GM21786 (cell line): ENCODE results near the gene FUT8.
"Not testable (repeated sequence)": the region's sequence is repeated elsewhere in the genome, so short reads cannot be mapped to it uniquely, and the experiment has no call there.

Source experiments
- ATAC-seq: cut with Tn5 transposase; IDR thresholded peaks from one replicate; pipeline ENCODE4 v1.9.1; 2021; ENCODE audit not compliant: unreplicated experiment

The FUT8 gene

GRCh38 chr14:65415613-65416012 is 3.1 kb downstream of the FUT8 start:
- no peak for ATAC-seq

DNA sequence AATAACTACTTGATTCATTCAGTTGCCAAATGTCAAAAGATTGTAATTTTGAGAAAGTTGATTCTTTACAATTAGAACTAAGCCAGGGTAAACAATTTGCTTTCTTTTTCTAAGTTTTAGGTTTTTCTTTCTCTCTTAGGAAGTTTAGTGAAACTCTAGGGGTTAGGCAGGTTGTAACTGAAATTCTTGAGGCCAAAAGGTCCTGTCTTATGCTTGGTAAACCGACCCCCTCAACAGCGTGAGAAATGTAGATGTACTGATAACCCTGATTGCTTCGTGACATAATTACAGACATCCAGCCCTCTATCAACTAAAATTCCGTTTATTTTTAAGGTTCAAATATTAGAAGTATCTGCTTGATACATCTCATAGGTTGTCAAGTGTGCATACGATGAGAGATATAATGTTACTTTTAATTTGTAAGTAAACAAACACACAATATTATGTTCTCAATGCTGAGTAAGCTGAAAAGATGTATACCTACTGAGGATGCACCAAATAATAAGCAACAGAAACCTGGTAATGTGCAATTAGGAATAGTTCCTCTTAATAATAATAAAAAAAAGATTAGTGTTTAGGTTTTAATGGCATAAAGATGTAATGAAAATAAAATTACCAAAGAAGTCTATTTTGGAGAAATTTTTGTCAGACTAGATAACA is 7.2 kb downstream of the FUT8 start:
- no peak for ATAC-seq

GRCh38 chr14:65421201-65421981 is 8.9 kb downstream of the FUT8 start:
- ATAC-seq = no peak

DNA sequence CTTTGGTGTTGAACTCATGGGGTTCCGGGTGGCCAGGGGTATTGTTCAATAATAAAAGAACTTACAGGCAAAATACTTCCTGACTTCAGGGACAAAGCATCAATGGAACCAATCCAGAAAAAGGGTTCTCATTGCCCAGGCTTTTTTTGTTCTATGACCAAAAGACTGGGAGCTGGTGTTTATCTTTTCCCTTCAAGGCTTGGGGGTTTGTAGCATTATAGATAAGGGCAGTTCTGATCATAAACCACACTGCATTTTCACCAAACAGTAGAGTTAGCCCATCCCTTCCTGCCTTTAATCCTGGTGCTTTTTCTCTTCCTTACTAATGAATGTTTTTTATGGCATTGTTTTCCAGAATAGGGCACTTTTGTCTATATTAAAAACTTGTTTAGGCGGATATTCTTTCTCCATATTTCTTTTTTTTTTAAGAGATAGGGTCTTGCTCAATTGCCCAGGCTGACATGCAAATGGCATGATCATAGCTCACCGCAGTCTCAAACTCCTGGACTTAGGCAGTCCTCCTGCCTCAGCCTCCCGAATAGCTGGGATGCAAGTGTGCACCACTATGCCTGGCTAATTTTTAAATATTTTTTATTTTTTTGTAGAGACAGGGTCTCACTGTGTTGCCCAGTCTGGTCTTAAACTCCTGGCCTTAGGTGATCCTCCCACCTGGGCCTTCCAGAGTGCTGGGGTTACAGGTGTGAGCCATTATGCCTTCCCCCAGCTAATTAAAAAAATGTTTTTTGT is 9.7 kb downstream of the FUT8 start:
- no peak for ATAC-seq

- no peak for ATAC-seq
Measured at GRCh38 chr14:65423982-65424381, 11.5 kb downstream of the FUT8 start.

GRCh38 chr14:65424531-65424930 is 12.0 kb downstream of the FUT8 start:
- no peak for ATAC-seq

GRCh38 chr14:65425885-65426284 is 13.4 kb downstream of the FUT8 start:
- no peak for ATAC-seq

GRCh38 chr14:65426902-65427301 is 14.4 kb downstream of the FUT8 start:
- ATAC-seq = not testable (repeated sequence)

- ATAC-seq = no peak
Measured at GRCh38 chr14:65428691-65429090, 16.2 kb downstream of the FUT8 start.

DNA sequence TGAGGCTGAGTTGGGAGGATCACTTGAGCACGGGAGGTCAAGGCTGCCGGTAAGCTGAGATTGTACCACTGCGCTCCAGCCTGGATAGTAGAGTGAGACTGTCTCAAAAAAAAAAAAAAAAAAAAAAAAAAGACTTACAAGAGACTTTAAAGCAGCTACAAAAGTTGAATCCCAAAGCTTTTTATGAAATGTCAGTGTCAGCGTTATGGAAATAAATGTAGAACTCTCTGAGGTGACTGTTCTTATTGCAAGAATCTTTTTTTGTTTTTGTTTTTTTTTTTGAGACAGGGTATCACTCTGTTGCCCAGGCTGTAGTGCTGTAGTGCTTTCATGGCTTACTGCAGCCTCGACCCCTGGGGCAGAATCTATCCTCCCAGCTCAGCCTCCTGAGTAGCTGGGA is 17.2 kb downstream of the FUT8 start:
- ATAC-seq = no peak

- ATAC-seq = no peak
Measured at GRCh38 chr14:65431245-65431644, 18.7 kb downstream of the FUT8 start.

GRCh38 chr14:65431951-65432350 is 19.4 kb downstream of the FUT8 start:
- ATAC-seq = no peak

- ATAC-seq = no peak
Measured at GRCh38 chr14:65432361-65432948, 19.9 kb downstream of the FUT8 start.

- no peak for ATAC-seq
Measured at GRCh38 chr14:65433157-65433556, 20.6 kb downstream of the FUT8 start.

GRCh38 chr14:65433646-65434045 is 21.1 kb downstream of the FUT8 start:
- no peak for ATAC-seq

GRCh38 chr14:65434216-65434850 is 21.8 kb downstream of the FUT8 start:
- ATAC-seq = no peak

GRCh38 chr14:65438266-65438933 is 25.9 kb downstream of the FUT8 start:
- no peak for ATAC-seq

DNA sequence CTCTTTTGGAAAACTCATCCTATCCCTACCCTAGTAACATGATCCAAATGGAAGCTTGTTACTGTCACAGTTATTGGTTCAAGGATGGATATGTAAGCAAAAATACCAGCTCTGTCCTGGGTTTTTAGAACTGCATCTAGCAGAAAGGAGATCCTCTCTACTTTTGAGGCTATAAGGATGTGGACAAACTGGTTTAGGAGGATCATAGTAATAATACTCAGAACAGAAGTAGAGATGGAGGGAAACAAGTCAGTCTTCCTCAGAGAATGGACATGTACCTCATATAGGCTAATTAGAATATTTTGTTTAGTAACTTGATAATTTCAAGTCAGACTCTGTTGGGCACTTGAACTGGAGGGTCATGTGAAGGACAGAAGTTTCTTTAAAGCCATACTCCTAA is 26.6 kb downstream of the FUT8 start:
- no peak for ATAC-seq

- ATAC-seq = no peak
Measured at GRCh38 chr14:65440230-65440629, 27.7 kb downstream of the FUT8 start.

GRCh38 chr14:65444230-65444629 is 31.7 kb downstream of the FUT8 start:
- ATAC-seq = no peak

DNA sequence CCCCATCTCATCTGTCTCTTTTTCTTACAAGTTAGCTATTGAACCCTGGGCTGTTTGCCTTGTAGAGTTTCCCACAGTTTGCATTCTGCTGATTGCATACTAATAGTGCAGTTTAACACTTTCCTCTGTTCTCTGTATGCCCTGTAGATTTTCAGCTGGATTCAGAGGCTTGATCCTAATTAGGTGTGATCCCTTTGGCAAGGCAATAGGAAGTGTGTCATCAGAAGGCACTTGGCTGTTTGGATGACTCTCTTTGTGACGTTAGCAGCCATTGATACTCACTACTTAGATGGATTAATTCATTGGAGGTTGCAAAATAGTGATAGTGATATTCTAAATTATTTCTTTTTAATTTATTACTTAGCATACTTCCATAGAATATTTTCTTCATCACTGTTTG is 33.6 kb downstream of the FUT8 start:
- ATAC-seq = no peak
